Brain pericyte (primary cell): ENCODE results near the gene IFT22.
"Not testable (repeated sequence)": the region's sequence is repeated elsewhere in the genome, so short reads cannot be mapped to it uniquely, and the experiment has no call there.

Source experiments
- DNase-seq: peaks from one replicate; pipeline ENCODE4 v3.0.0-alpha.2; 2012; ENCODE audit warnings: low read depth, low spot score

The IFT22 gene

GRCh38 chr7:101315336-101315735 lies 6.3 kb downstream of the IFT22 start:
- no peak for DNase-seq

GRCh38 chr7:101308245-101309085 lies 13.1 kb downstream of the IFT22 start:
- no peak for DNase-seq

- no peak for DNase-seq
Measured at GRCh38 chr7:101306307-101306706, 15.3 kb downstream of the IFT22 start.

DNA sequence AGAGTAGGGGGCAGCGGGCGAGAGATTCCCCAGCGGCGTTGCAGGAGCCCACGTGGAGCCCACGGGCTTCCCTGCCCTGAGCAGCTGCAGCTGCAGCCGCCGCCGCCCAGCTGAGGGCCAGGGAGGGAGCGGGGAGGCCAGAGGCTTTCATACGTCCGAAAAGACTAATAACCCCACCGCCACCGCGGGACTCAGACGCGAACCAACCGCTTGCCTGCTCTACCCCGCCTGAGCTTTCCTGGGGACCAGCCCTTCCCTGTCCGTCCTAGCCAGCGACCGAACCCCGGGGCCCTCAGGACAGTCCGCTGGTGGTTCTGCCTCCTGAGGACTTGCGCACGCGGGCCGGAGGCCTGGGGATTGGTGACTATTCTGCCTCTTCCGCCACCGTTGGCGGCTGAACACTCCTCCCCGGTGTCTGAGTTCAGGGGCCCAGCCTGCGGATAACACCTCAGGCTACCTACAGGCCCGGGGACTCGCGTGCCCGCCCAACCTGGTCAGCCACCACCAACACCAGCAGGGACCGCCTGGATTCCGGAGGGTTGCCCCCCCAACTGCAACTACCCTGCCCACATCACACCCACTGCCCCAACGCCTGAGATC lies 18.4 kb downstream of the IFT22 start:
- DNase-seq = no peak

GRCh38 chr7:101302641-101303101 lies 18.9 kb downstream of the IFT22 start:
- no peak for DNase-seq

DNA sequence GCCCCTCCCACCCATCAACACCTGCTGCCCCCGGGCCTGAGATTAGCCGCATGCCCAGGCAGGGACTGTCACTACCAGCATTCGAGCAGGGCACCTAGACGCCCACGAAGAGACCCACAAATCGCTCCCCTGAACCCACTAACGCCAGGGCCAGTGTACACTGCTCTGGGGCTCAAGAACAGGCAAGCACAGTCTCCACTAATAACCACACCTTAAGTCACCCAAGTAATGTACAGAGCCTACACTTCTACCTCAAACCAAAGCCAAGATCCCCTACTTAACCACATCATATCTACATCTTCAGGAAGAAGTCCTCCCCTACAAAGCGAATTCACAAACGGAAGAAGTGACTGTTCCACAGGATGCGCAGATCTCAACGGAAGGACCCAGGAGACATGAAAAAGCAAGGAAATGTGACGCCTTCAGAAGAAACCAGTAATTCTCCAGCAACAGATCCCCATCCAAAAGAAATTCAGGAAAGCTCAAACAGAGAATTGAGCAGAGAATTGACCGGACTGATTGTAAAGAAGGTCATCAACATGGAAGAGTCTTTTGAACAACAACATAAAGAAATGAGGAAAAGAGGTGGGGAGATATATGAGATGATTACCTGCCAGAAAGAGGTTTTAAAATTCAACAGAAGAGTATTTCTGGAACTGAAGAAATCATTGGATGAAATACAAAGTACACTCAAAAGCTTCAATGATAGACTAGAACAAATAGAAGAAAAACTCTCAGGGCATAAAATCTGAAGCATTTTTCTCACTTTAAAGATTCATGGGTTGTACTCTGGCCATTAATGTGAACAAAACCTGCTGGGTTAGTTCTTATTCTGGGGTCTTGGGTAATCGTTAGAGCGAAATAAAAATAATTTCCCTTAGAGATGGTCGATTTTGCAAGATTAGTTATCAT lies 20.9 kb downstream of the IFT22 start:
- DNase-seq = no peak

DNA sequence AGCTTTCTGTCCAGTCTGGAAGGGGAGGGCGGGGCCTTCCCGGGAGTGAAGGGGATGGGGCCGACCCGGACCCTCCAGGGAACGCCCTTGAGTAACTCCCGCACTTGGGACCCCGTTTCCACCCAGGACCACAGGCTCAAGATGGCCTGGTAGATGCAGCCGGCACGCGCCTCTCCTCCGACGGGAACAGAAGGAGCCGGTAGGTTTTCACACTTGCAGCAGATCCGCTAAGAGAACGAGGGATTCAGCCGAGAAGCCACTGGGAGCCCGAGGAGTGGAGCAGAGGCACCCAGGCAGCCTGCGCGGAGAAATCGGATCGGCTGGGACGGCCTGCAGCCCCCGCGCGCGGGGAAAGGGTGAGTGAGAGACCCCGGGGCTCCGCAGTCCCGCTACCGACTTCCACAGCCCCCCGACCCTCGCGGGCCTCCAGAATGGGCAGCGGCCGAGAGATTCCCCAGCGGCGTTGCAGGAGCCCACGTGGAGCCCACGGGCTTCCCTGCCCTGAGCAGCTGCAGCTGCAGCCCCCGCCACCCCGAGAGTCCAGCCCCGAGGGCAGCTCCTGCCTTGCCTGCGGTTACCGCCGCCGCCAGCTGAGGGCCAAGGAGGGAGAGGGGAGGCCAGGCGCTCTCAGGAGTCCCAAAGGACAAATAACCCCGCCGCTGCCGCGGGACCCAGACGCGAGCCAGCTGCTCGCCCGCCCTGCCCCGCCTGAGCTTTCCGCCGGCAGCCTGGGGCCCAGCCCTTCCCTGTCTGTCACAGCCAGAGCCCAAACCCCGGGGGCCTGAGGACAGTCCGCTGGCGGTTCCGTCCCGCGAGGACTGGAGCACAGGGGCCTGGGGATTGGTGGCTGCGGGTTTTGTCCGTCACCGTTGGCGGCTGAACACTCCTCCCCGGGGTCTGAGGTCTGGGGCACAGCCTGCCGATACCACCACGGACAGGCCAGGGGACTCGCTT lies 21.8 kb downstream of the IFT22 start:
- no peak for DNase-seq

- no peak for DNase-seq
Measured at GRCh38 chr7:101294832-101295121, 26.8 kb downstream of the IFT22 start.

DNA sequence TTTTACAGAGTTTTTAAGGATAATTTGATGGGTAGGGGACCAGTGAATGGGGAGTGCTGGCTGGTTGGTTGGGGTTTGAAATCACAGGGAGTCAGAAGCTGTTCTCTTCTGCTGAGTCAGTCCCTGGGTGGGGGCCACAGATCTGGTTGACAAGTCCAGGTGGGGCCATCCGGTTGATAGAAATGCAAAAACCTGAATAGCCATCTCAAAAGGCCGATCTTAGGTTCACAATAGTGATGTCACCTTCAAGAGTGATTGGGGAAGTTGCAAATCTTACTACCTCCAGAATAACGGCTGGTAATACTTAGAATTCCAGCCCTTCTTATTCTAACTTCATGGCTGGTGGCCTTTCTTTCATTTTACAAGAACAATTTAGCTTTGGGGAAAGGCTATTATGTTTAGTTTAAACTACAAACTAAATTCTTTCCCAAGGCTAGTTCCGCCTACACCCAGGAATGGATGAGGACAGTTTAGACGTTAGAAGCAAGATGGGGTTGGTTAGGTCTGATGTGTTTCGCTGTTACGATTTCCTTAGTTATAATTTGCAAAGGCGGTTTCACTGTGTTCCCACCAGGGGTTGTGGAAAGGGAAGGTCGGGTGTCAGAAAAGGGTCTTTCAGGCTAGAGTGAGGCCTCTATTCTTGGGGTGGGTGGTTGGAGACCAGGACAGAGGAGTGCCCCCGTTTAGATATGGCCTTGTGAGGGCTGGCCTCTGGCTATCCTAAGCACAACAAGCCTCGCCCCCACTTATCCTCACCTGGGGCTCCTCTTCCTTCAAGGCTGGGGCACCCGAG lies 27.4 kb downstream of the IFT22 start:
- no peak for DNase-seq

DNA sequence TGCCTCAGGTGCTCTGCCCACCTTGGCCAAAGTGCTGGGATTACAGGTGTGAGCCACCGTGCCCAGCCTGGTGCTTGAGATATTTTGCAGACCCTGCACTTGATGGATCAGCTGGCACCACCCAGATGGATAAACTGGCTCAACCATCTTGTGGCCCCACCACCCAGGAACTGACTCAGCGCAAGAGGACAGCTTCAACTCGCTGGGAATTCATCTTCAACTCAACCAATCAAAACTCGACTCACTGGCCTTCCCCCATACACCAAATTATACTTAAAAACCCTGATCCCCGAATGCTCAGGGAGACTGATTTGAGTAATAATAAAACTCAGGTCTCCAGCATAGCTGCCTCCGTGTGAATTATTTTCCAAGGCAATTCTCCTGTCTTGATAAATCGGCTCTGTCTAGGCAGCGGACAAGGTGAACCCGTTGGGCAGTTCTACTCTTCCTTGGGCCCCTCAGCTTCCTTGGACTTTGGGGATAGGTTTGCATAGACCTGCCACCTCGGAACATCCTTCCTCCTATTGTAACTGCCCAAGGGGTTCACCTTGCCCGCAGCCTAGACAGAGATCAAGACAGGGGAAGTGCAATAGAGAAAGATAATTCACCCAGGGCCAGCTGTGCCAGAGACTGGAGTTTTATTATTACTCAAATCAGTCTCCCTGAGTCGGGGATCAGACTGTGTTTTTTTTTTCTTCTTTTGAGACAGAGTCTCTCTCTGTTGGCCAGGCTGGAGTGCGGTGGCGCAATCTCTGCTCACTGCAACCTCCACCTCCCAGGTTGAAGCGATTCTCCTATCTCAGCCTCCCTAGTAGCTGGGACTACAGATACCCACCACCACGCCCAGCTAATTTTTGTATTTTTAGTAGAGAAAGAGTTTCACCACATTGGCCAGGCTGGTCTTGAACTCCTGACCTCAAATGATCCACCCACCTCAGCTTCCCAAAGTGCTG lies 28.3 kb downstream of the IFT22 start:
- DNase-seq = not testable (repeated sequence)

GRCh38 chr7:101292566-101292965 lies 29.0 kb downstream of the IFT22 start:
- not testable (repeated sequence) for DNase-seq

DNA sequence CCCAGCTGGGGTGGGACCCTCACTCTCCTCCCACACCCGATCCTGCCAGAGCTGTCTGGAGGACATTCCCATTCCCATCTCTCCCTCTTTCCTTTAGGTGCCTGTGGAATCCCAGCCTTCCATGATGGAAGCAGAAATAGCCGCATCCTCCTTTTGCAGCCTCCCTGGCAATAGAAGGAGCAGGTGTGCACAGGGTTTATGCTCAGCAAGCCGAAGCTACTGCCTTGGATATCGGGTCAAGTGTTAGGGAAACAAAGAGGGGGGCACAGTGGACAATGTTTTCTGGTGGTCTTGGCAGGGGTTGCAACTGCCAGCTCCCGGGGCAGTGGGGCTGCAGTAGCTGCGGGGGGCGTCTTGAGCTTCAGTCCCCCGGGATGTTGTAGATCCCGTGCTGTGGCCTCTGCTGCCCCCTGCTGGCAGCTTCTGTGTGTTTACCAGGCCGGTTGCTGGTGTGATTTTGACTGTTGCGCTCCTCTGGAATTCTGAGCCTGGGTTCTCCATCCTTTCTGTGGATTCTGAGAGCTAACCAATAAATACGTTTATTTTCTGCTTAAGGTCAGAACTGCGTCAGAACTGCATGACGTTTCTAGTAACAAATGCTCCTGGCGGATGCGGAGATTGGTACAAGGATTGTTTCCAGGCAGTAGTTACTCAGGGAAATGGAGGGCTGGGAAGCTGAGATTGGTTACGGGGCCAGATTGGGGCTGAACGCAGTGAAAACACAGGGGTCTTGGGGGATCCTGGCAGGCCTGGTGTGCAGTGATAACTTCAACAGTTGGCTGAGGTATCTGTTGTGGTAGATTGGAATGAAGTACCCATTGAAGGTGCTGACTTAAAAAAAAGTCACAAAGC lies 31.2 kb downstream of the IFT22 start:
- not testable (repeated sequence) for DNase-seq

DNA sequence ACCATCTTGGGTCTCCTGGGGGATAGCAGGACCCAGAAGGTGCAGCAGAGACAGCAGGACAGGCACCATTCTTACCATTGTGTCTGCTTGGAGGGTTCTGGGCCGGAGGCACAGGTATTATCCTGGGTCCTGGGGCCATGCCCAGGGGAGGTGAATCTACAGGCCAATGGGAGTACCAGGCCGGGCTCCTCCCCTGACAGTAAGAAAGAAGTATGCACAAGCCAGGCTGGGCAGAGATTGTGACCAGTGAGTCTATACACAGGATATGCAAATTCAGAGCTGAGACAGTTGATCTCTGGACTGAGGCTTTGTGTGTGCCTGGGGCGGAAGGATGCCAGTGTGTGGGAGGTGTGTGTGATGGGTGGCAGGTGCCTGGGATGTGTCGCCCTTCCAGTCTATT lies 31.9 kb downstream of the IFT22 start:
- not testable (repeated sequence) for DNase-seq

DNA sequence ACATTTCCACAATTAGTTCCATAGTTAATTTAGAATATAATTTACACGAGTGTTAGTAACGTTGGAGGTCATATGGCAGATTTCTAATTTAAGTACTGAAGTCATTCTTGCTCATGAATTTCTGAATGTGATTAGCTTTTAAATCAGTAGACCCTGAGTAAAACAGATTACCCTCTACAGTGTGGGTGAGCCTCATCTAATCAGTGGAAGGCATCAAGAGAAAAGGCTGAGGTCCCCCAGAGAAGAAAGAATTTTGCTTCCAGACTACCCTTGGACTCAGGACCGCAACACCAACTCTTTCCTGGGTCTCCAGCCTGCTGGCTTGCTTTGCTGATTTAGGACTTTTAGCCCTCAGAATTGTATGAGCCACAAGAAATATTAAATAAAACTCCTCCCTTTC lies 33.2 kb downstream of the IFT22 start:
- no peak for DNase-seq

DNA sequence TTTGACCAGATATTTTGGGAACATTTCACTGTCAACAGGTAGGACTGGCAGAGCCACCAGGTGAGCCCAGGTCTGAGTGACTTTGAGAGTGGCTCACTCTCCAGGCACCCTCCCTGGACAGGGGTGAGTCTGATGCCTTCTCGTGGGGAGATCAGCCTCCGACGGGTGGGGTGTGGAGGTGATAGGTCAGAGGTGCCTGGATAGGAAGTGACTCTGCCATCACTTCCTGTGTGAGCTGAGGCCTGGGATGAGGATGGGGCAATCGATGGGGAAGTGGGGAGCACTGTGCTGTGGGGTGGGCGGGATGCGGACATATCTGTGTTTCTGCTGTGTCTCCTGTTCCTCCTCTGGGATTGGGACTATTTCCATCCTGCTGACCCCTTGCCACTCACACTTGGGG lies 34.6 kb downstream of the IFT22 start:
- DNase-seq = no peak

DNA sequence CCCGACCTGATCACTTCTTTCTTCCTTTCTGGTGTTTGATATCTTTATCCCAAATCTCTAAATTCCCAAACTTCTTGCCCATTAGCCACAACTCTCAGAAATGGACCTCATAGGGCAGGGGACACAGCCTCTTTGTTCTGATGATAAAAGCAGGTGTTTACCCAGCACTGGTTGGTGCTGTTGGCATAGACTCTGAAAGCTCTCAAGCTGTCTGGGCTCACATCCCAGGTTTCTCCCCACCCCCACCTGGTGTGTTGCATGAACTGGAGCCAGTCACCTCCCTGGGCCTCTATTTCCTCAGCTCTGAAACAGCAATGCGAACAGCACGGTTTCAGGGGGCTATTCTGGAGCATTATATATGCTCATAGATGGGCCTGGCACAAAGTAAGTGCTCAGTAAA lies 35.7 kb downstream of the IFT22 start:
- DNase-seq = not testable (repeated sequence)

DNA sequence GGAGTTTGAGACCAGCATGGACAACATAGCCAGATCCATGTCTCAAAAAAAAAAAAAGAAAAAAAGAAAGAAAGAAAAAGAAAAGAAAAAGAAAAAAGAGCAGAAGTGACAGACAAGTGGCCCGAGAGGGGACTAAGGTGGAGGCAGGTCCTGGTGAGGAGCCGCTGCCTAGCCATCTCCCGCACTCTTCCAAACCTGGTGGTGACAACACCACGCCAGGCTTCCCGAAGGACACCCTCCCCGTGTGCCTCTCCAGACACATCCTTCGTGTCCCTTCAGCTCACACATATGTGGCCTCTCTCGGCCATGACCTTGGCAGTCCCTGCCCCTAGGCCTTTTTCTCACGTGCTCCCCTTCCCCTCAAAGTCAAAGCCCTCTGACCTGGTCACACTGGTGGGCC lies 36.4 kb downstream of the IFT22 start:
- DNase-seq = no peak

DNA sequence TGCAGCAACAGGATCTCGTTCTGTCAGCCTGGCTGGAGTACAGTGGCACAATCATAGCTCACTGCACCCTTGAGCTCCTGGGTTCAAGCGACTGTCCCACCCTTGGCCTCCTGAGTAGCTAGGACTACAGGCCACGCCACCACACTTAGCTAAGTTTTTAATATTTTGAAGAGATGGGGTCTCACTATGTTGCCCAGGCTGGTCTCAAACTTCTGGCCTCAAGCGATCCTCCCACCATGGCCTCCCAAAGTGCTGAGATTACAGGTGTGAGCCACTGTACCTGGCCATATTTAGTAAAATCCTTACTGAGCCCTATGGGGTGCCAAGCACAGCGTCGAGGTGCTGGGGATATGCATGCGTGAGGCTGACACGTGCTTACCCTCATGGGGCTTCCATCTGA lies 40.7 kb downstream of the IFT22 start:
- DNase-seq = not testable (repeated sequence)
